OCI-LY7 (cell line): ENCODE data around the gene SLC9A9. TPM values are rescaled to one million over a fixed set of nuclear protein-coding genes. Genes with fewer than 3 reads are reported as not detected.

Source experiments
- BruUV-seq: library from RNA; stranded (reverse); fragments of 400-500 nt; replicated peaks from 2 replicates; lab custom pipeline; 2021; lab: Mats Ljungman, UMichigan
- CTCF ChIA-PET: fragments of 300-600 bp; sonication (Branson Sonifier 250); formaldehyde crosslinking; loops from one replicate; lab custom pipeline; 2022; ENCODE audit warnings: antibody characterized with exemption; ENCODE audit not compliant: unreplicated experiment; lab: Charles Lee
- POLR2A ChIA-PET: fragments of 300-600 bp; sonication (Branson Sonifier 250); formaldehyde crosslinking; loops from one replicate; lab custom pipeline; 2022; ENCODE audit warnings: antibody characterized with exemption; lab: Charles Lee
- DNase-seq: peaks from one replicate; pipeline ENCODE4 v3.0.0-alpha.2; 2015; ENCODE audit warnings: low spot score
- H2AFZ ChIP-seq: fragments of 200-600 bp; sonication (generic), shearing (Covaris generic); 2 replicates; pipeline ENCODE4 v1.6.1; 2014; ENCODE audit warnings: mild to moderate bottlenecking, antibody characterized with exemption, low read length, moderate library complexity
- H3K27ac ChIP-seq: fragments of 200-600 bp; sonication (generic); 2 replicates; pipeline ENCODE4 v1.5.1; 2014; ENCODE audit warnings: mixed run types, low read depth, mild to moderate bottlenecking, moderate library complexity, low read length, inconsistent platforms; ENCODE audit not compliant: poor library complexity, severe bottlenecking
- H3K36me3 ChIP-seq: fragments of 200-600 bp; sonication (generic); 2 replicates; pipeline ENCODE4 v1.6.1; 2014; ENCODE audit warnings: mild to moderate bottlenecking, antibody characterized with exemption, low read length, moderate library complexity, mixed read lengths; ENCODE audit not compliant: insufficient read depth
- H3K4me1 ChIP-seq: fragments of 200-600 bp; sonication (generic); 2 replicates; pipeline ENCODE4 v1.5.1; 2014; ENCODE audit warnings: mild to moderate bottlenecking, low read length; ENCODE audit not compliant: insufficient read depth, poor library complexity, severe bottlenecking
- H3K4me2 ChIP-seq: fragments of 200-600 bp; sonication (generic); 2 replicates; pipeline ENCODE4 v1.6.1; 2014; ENCODE audit warnings: mild to moderate bottlenecking, low read length
- H3K4me3 ChIP-seq: fragments of 200-600 bp; sonication (generic); 2 replicates; pipeline ENCODE4 v1.5.1; 2014; ENCODE audit warnings: mild to moderate bottlenecking, low read depth, low read length; ENCODE audit not compliant: poor library complexity, severe bottlenecking
- H3K79me2 ChIP-seq: fragments of 200-600 bp; sonication (generic); 2 replicates; pipeline ENCODE4 v1.6.1; 2016; ENCODE audit warnings: low read depth, mild to moderate bottlenecking, low read length, moderate library complexity, mixed read lengths; ENCODE audit not compliant: insufficient read depth
- H3K9me2 ChIP-seq: fragments of 200-600 bp; sonication (generic); 2 replicates; pipeline ENCODE4 v1.6.1; 2016; ENCODE audit warnings: mild to moderate bottlenecking, low read length, mixed read lengths; ENCODE audit not compliant: insufficient read depth
- H3K9me3 ChIP-seq: fragments of 200-600 bp; sonication (generic); 2 replicates; pipeline ENCODE4 v1.6.1; 2014; ENCODE audit warnings: mild to moderate bottlenecking, mixed run types, low read length, mixed read lengths
- H4K20me1 ChIP-seq: fragments of 200-600 bp; sonication (generic); 2 replicates; pipeline ENCODE4 v1.6.1; 2014; ENCODE audit warnings: mild to moderate bottlenecking, antibody characterized with exemption, low read length, moderate library complexity, mixed read lengths; ENCODE audit not compliant: insufficient read depth
- EZH2phosphoT487 ChIP-seq: fragments of 200-600 bp; sonication (generic); IDR thresholded peaks from 2 replicates; pipeline ENCODE4 v1.6.1; 2018; ENCODE audit warnings: low read depth, borderline replicate concordance, mild to moderate bottlenecking, mixed run types, antibody characterized with exemption, low read length, moderate library complexity, mixed read lengths
- intact Hi-C: fragments of 100-400 bp; cut with micrococcal nuclease; formaldehyde crosslinking; loops from one replicate; pipeline ENCODE4 v1.10.0; 2022; ENCODE audit not compliant: unreplicated experiment
- total RNA-seq, 2 experiments: library from RNA; depleted of rRNA in 1 of 2; stranded (reverse); fragments of >200 nt in 1 of 2; shearing (Covaris generic) in 1 of 2; gene quantifications; 2 replicates each; pipeline ENCODE4 v1.2.3, GENCODE V29; 2014 to 2022
- TF ChIP-seq, protein P1 (sequence below): fragments of 200-600 bp; sonication (generic); conservative IDR thresholded peaks from 2 replicates; pipeline ENCODE4 v1.5.1; 2014; ENCODE audit warnings: mild to moderate bottlenecking, antibody characterized with exemption, low read length, moderate library complexity, mixed read lengths

The SLC9A9 gene
- total RNA-seq, 2 experiments from 2014 or later = 9.3 to 14.8 TPM

DNA sequence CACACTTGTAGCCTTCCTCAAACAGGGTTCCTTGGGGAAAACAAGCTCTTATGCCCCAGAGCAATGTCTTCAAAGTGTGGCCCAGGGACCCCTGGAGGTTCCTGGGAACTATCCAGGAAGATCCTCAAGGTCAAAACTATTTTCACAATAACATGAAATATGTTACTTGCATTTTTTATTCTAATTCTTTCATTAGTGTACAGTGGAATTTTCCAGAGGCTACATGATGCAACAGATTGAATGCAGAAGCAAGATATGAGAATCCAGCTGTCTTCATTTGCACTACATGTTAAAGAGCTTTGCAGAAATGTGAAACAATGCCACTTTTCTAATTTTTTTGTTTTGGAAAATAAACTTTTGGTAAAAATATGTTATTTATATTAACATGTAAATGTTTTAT lies 190.9 kb downstream of the SLC9A9 start:
- H3K79me2 ChIP-seq = no peaks in the 10 kb centered on the region
- ChIA-PET CTCF (no interaction called here), POLR2A (no interaction called here)

DNA sequence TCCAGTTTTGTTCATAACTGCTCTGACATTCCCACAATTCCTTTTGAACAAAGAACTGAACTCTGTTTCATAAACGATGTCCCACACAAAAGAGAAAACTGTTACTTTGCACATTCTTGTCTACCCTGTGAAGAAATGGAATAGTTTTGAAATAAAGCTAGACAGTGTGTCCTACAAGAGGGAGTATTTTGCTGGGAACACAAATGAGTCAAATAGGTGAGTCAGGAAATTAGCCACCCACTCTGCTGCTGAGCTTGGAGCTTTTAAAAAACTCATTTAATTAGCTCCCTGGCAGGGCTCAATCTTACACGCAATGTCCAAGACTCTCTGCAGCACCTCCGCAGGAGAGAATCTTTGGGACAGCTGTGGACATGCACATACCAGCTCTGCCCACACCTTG lies 193.4 kb downstream of the SLC9A9 start:
- Histone ChIP-seq H3K27ac (no peak overlapping the region), H3K4me2 (no peak overlapping the region), H3K79me2 (no peaks in the 10 kb centered on the region), H3K4me3 (no peak overlapping the region), H3K4me1 (no peaks in the 10 kb centered on the region), H4K20me1 (no peaks in the 10 kb centered on the region), H3K36me3 (no peaks in the 10 kb centered on the region), H2AFZ (no peak overlapping the region), H3K9me2 (no peaks in the 10 kb centered on the region), H3K9me3 (no peaks in the 10 kb centered on the region)
- TF ChIP-seq, protein P1, sequence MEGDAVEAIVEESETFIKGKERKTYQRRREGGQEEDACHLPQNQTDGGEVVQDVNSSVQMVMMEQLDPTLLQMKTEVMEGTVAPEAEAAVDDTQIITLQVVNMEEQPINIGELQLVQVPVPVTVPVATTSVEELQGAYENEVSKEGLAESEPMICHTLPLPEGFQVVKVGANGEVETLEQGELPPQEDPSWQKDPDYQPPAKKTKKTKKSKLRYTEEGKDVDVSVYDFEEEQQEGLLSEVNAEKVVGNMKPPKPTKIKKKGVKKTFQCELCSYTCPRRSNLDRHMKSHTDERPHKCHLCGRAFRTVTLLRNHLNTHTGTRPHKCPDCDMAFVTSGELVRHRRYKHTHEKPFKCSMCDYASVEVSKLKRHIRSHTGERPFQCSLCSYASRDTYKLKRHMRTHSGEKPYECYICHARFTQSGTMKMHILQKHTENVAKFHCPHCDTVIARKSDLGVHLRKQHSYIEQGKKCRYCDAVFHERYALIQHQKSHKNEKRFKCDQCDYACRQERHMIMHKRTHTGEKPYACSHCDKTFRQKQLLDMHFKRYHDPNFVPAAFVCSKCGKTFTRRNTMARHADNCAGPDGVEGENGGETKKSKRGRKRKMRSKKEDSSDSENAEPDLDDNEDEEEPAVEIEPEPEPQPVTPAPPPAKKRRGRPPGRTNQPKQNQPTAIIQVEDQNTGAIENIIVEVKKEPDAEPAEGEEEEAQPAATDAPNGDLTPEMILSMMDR = no peak
- no peak for TF ChIP-seq EZH2phosphoT487
- DNase-seq = no peak
- POLR2A ChIA-PET = no interaction called here
- intact Hi-C loops = no loop called here
- BruUV-seq = no TSS peak
- CTCF ChIA-PET = no interaction called here

More for the DNA sequence above, 190.9 kb downstream of the SLC9A9 start:
- DNase-seq = no peak
- Histone ChIP-seq H3K9me2 (no peaks in the 10 kb centered on the region), H3K4me2 (no peak overlapping the region), H3K4me1 (no peaks in the 10 kb centered on the region), H3K9me3 (no peaks in the 10 kb centered on the region), H3K27ac (no peak overlapping the region), H2AFZ (no peak overlapping the region), H3K4me3 (no peak overlapping the region), H3K36me3 (no peaks in the 10 kb centered on the region), H4K20me1 (no peaks in the 10 kb centered on the region)
- no TSS peak for BruUV-seq
- TF ChIP-seq EZH2phosphoT487 = no peak
- intact Hi-C loops = no loop called here

- no peak overlapping the region for H2AFZ ChIP-seq
- no TSS peak for BruUV-seq
- H3K9me3 ChIP-seq = no peaks in the 10 kb centered on the region
- no peak for TF ChIP-seq EZH2phosphoT487
- TF ChIP-seq, protein P1 = no peak
- H3K27ac ChIP-seq = no peak overlapping the region
- no peak overlapping the region for H3K4me2 ChIP-seq
- no peaks in the 10 kb centered on the region for H4K20me1 ChIP-seq
- no peaks in the 10 kb centered on the region for H3K79me2 ChIP-seq
- DNase-seq = no peak
- intact Hi-C loops = no loop called here
- POLR2A ChIA-PET = no interaction called here
- H3K9me2 ChIP-seq = no peaks in the 10 kb centered on the region
- H3K36me3 ChIP-seq = no peaks in the 10 kb centered on the region
- CTCF ChIA-PET = no interaction called here
- no peak overlapping the region for H3K4me3 ChIP-seq
- H3K4me1 ChIP-seq = no peaks in the 10 kb centered on the region
Measured at GRCh38 chr3:143653935-143654334, 194.3 kb downstream of the SLC9A9 start.
